B cell (primary cell): ENCODE data around the gene ETV3L. TPM values are rescaled to one million over a fixed set of nuclear protein-coding genes. Genes with fewer than 3 reads are reported as not detected.

Experiments used
- ATAC-seq: fragments of 200-7000 bp; cut with Tn5 transposase; one replicate; pipeline ENCODE4 v1.10.0; 2021; ENCODE audit warnings: low read depth, mild to moderate bottlenecking, moderate number of reproducible peaks, moderate library complexity
- CTCF ChIA-PET: fragments of 350-600 bp; sonication (Branson Sonifier 250); formaldehyde crosslinking; loops from one replicate; lab custom pipeline; 2021; ENCODE audit warnings: antibody characterized with exemption, inconsistent platforms; lab: Charles Lee
- POLR2A ChIA-PET: fragments of 350-600 bp; sonication (Branson Sonifier 250); formaldehyde crosslinking; loops from one replicate; lab custom pipeline; 2021; ENCODE audit warnings: antibody characterized with exemption; lab: Charles Lee
- DNase-seq: peaks from one replicate; pipeline ENCODE4 v3.0.0; 2013
- H2AFZ ChIP-seq: 2 replicates; pipeline ENCODE4 v1.6.1; 2012; ENCODE audit warnings: mild to moderate bottlenecking, low read depth, low read length; ENCODE audit not compliant: insufficient read depth, poor library complexity, severe bottlenecking
- H3K27ac ChIP-seq, 2 donors: 1 replicate in 1 of 2; 2 replicates in 1 of 2; pipeline ENCODE4 v1.5.1; 2012 to 2013; ENCODE audit warnings: low read length in 2 of 2, mild to moderate bottlenecking in 2 of 2, moderate library complexity in 1 of 2
- H3K27me3 ChIP-seq, 4 experiments: fragments of 200-600 bp in 1 of 4; sonication (generic) in 1 of 4; replicated peaks in 1 of 4; 1 replicate in 2 of 4; 2 replicates in 2 of 4; pipeline versions ENCODE4 v1.6.1 to v1.7.0; 2013 to 2016; ENCODE audit warnings: low read length in 3 of 4, mild to moderate bottlenecking in 2 of 4, mixed read lengths in 1 of 4, moderate library complexity in 1 of 4; ENCODE audit not compliant: insufficient read depth in 4 of 4, control insufficient read depth in 3 of 4; ENCODE audit errors: control extremely low read depth in 1 of 4
- H3K36me3 ChIP-seq, 2 experiments: replicated peaks in 1 of 2; 1 replicate in 1 of 2; 2 replicates in 1 of 2; pipeline versions ENCODE4 v1.6.1 to v1.7.1; 2013; ENCODE audit warnings: low read length in 1 of 2; ENCODE audit not compliant: insufficient read depth in 2 of 2, control insufficient read depth in 1 of 2; ENCODE audit errors: control extremely low read depth in 1 of 2, extremely low read depth in 1 of 2
- H3K4me1 ChIP-seq, 2 donors: fragments of 200-600 bp in 1 of 2; sonication (generic) in 1 of 2; 1 replicate in 1 of 2; 2 replicates in 1 of 2; pipeline versions ENCODE4 v1.5.1 to v1.6.1; 2013 to 2017; ENCODE audit warnings: low read length in 2 of 2; ENCODE audit not compliant: control insufficient read depth in 2 of 2, insufficient read depth in 2 of 2
- H3K4me2 ChIP-seq: replicated peaks from 2 replicates; pipeline ENCODE3; 2012; ENCODE audit warnings: mild to moderate bottlenecking, low read depth, low read length; ENCODE audit not compliant: poor library complexity, severe bottlenecking
- H3K4me3 ChIP-seq, 5 experiments: fragments of 200-600 bp in 1 of 5; sonication (generic) in 1 of 5; 1 replicate in 3 of 5; 2 replicates in 2 of 5; pipeline versions ENCODE4 v1.5.1 to v1.7.0; 2011 to 2016; ENCODE audit warnings: low read length in 4 of 5, mild to moderate bottlenecking in 4 of 5, low read depth in 2 of 5, control low read depth in 1 of 5, moderate library complexity in 1 of 5; ENCODE audit not compliant: insufficient read depth in 1 of 5; ENCODE audit errors: control extremely low read depth in 1 of 5, extremely low read depth in 1 of 5
- H3K79me2 ChIP-seq: fragments of 200-600 bp; sonication (generic); one replicate; pipeline ENCODE4 v1.6.0; 2016; ENCODE audit warnings: low read length; ENCODE audit not compliant: control insufficient read depth, insufficient read depth
- H3K9ac ChIP-seq: fragments of 200-600 bp; sonication (generic); 2 replicates; pipeline ENCODE4 v1.6.1; 2017; ENCODE audit warnings: mild to moderate bottlenecking, low read length, moderate library complexity
- H3K9me3 ChIP-seq, 3 donors: one replicate each; pipeline versions ENCODE4 v1.6.1 to v1.7.1; 2013; ENCODE audit warnings: low read length in 2 of 3; ENCODE audit not compliant: control insufficient read depth in 2 of 3, insufficient read depth in 1 of 3; ENCODE audit errors: control extremely low read depth in 1 of 3
- H4K20me1 ChIP-seq: 2 replicates; pipeline ENCODE4 v1.6.0; 2012; ENCODE audit warnings: mild to moderate bottlenecking, low read length; ENCODE audit not compliant: insufficient read depth, control insufficient read depth, poor library complexity, severe bottlenecking
- H3K27ac Mint-ChIP-seq: one replicate; pipeline ENCODE4 v1.8.0; 2021; ENCODE audit warnings: mixed read lengths
- H3K27me3 Mint-ChIP-seq: one replicate; pipeline ENCODE4 v1.8.0; 2021; ENCODE audit warnings: mixed read lengths
- H3K4me1 Mint-ChIP-seq: one replicate; pipeline ENCODE4 v1.8.0; 2021; ENCODE audit warnings: mixed read lengths
- H3K4me3 Mint-ChIP-seq: one replicate; pipeline ENCODE4 v1.8.0; 2021; ENCODE audit warnings: mixed read lengths
- H3K9me3 Mint-ChIP-seq: one replicate; pipeline ENCODE4 v1.8.0; 2022; ENCODE audit warnings: mixed read lengths; ENCODE audit not compliant: insufficient read depth
- CTCF ChIP-seq: fragments of 200-600 bp; IDR thresholded peaks from one replicate; pipeline ENCODE4 v1.8.0; 2022; ENCODE audit warnings: antibody characterized with exemption, mild to moderate bottlenecking
- EZH2 ChIP-seq: IDR thresholded peaks from 2 replicates; pipeline ENCODE4 v1.6.1; 2012; ENCODE audit warnings: borderline replicate concordance, low read depth, mild to moderate bottlenecking, moderate library complexity, low read length; ENCODE audit not compliant: insufficient read depth, poor library complexity, severe bottlenecking
- WGBS: methylation state at CpG from one replicate; pipeline ENCODE4 v1.1.5; 2013; ENCODE audit warnings: missing lambda C conversion rate; ENCODE audit not compliant: insufficient coverage; 5-methylcytosine and 5-hydroxymethylcytosine counted together
- intact Hi-C: fragments of 100-400 bp; cut with micrococcal nuclease; formaldehyde crosslinking; loops from one replicate; pipeline ENCODE4 v1.10.0; 2022
- polyA plus RNA-seq: library from polyadenylated mRNA; depleted of rRNA; stranded (reverse); fragments of >200 nt; gene quantifications from 2 replicates; pipeline ENCODE4 v1.2.3, GENCODE V29; 2012
- total RNA-seq, 2 donors: library from RNA; stranded (reverse); fragments of 120-200 nt in 1 of 2; gene quantifications; 1 replicate in 1 of 2; 2 replicates in 1 of 2; pipeline versions ENCODE4 v1.2.3 to v1.2.4, GENCODE V29; 2013 to 2022

ETV3L gene
- total and polyA plus RNA-seq, 2 donors (not counting 1 experiment from before 2014, with no cell fraction given), result not detected

GRCh38 chr1:157132111-157132510, 32.5 kb upstream of the ETV3L start:
- H3K4me1 ChIP-seq, result peaks cover 9 to 11% of the 10 kb centered on the region in 2 donors
- 83% methylated on average over 1 of the region's 5 CpGs for WGBS
- H3K27me3 ChIP-seq, result no peaks in the 10 kb centered on the region
- no peak overlapping the region for H3K9ac ChIP-seq
- no peaks in the 10 kb centered on the region for H3K9me3 ChIP-seq
- H3K36me3 ChIP-seq, result peaks cover 28 to 66% of the 10 kb centered on the region in 2 experiments
- intact Hi-C loops, result no loop called here
- no peaks in the 10 kb centered on the region for H3K27me3 Mint-ChIP-seq
- no peak overlapping the region for H3K27ac ChIP-seq
- H3K4me3 Mint-ChIP-seq, result no peak overlapping the region
- no peak overlapping the region for H3K4me3 ChIP-seq
- ATAC-seq (no peak), DNase-seq (no peak)
- peaks cover 27% of the 10 kb centered on the region for H3K79me2 ChIP-seq
- TF ChIP-seq CTCF (no peak), EZH2 (no peak)
- POLR2A ChIA-PET, result no interaction called here
- peaks cover 24% of the 10 kb centered on the region for H3K4me1 Mint-ChIP-seq
- no peak overlapping the region for H3K27ac Mint-ChIP-seq
- H3K9me3 Mint-ChIP-seq, result no peaks in the 10 kb centered on the region
- H3K4me2 ChIP-seq, result no peak overlapping the region
- CTCF ChIA-PET, result no interaction called here
- H4K20me1 ChIP-seq, result peaks cover 22% of the 10 kb centered on the region
- H2AFZ ChIP-seq, result no peak overlapping the region

- no peaks in the 10 kb centered on the region for H3K27me3 Mint-ChIP-seq
- POLR2A ChIA-PET, result no interaction called here
Observed at GRCh38 chr1:157131281-157131680, 31.7 kb upstream of the ETV3L start.

More at GRCh38 chr1:157131281-157131680, 31.7 kb upstream of the ETV3L start:
- H3K27ac Mint-ChIP-seq, result no peak overlapping the region
- no peak overlapping the region for H3K27ac ChIP-seq
- H4K20me1 ChIP-seq, result peaks cover 19% of the 10 kb centered on the region
- peaks cover 28 to 68% of the 10 kb centered on the region in 2 experiments for H3K36me3 ChIP-seq
- no peaks in the 10 kb centered on the region for H3K27me3 ChIP-seq
- no peaks in the 10 kb centered on the region for H3K9me3 ChIP-seq
- intact Hi-C loops, result no loop called here
- H3K79me2 ChIP-seq, result peaks cover 19% of the 10 kb centered on the region
- H3K4me1 ChIP-seq, result peaks cover under 1 to 4% of the 10 kb centered on the region in 2 donors
- H2AFZ ChIP-seq, result no peak overlapping the region
- H3K4me1 Mint-ChIP-seq, result peaks cover 16% of the 10 kb centered on the region
- DNase-seq (no peak), ATAC-seq (no peak)
- H3K4me2 ChIP-seq, result no peak overlapping the region
- no peak overlapping the region for H3K4me3 ChIP-seq
- CTCF ChIA-PET, result no interaction called here
- TF ChIP-seq EZH2 (no peak), CTCF (no peak)
- H3K9me3 Mint-ChIP-seq, result no peaks in the 10 kb centered on the region
- H3K9ac ChIP-seq, result no peak overlapping the region
- H3K4me3 Mint-ChIP-seq, result no peak overlapping the region
- no CpG with 5 or more reads among the region's 4 CpGs for WGBS
